ENCODE measurements around the gene EID2B.
A peak's percentile ranks its signal among the peaks of the same experiment; 100 is the strongest.

The EID2B gene

DNA sequence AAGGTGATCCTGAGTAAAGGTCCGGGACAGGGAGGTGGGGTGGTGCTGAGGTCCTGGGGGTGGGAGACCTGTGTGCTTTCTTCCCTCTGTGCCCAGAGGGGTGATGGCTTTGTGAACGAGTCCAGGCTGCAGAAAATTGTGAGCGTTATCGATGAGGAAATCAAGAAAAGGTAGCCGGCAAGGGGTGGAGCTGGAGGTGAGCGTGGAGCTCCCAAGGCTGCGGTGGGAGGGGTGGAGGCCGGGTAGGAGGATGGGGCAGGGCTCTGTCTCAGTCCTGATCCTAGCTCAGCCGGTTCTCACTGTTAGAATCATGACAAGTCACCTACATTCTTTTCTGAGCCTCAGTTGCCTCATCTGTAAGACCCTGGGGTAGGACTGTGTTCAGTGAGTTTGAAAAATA is 13.7 kb downstream of the EID2B start:
- H3K27me3 ChIP-seq (ENCODE audit: control insufficient read depth, insufficient read depth, low read length) = no peaks in the 10 kb centered on the region

DNA sequence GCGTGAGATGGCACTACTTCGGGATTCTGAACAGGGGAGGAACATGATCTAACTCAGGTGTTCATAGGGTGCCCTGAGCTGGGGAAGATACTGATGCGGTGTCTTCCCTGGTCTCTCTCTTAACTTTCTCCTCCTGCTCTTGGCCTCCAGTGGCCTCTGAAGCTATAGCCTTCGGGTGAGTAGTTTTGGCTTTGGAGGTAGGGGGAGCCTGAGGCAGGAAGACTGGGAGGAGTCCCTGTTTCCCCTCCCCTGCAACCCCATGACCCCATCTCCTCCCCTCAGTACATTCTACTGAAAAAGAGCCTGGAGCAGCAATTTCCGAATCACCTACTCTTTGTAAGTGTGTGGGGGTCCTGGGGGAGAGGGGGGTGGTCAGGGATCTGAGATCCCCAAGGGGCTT is 14.2 kb downstream of the EID2B start:
- Histone ChIP-seq H2AFZ (peak overlapping the region; percentile 73), H3K4me1 (peaks cover 18% of the 10 kb centered on the region), H3K36me3 (ENCODE audit: control insufficient read depth, insufficient read depth, low read length) (no peaks in the 10 kb centered on the region), H3K9me3 (ENCODE audit: control insufficient read depth, low read length) (no peaks in the 10 kb centered on the region), H3K4me2 (ENCODE audit: low read length) (peak overlapping the region; percentile 56), H3K27me3 (ENCODE audit: control insufficient read depth, insufficient read depth, low read length) (no peaks in the 10 kb centered on the region), H3K9ac (no peak overlapping the region), H3K79me2 (no peaks in the 10 kb centered on the region), H3K27ac (peak overlapping the region; percentile 86), H3K4me3 (ENCODE audit: low read depth, low read length) (peak overlapping the region; percentile 63)
- TF ChIP-seq, protein P1, sequence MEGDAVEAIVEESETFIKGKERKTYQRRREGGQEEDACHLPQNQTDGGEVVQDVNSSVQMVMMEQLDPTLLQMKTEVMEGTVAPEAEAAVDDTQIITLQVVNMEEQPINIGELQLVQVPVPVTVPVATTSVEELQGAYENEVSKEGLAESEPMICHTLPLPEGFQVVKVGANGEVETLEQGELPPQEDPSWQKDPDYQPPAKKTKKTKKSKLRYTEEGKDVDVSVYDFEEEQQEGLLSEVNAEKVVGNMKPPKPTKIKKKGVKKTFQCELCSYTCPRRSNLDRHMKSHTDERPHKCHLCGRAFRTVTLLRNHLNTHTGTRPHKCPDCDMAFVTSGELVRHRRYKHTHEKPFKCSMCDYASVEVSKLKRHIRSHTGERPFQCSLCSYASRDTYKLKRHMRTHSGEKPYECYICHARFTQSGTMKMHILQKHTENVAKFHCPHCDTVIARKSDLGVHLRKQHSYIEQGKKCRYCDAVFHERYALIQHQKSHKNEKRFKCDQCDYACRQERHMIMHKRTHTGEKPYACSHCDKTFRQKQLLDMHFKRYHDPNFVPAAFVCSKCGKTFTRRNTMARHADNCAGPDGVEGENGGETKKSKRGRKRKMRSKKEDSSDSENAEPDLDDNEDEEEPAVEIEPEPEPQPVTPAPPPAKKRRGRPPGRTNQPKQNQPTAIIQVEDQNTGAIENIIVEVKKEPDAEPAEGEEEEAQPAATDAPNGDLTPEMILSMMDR (IDR thresholded peaks at IDR 0.05) = no peak

More for the DNA sequence above, 13.7 kb downstream of the EID2B start:
- TF ChIP-seq, protein P1 (IDR thresholded peaks at IDR 0.05) = no peak
- H3K79me2 ChIP-seq = no peaks in the 10 kb centered on the region
- H3K4me1 ChIP-seq = peaks cover 18% of the 10 kb centered on the region
- H2AFZ ChIP-seq = peak overlapping the region; percentile 73
- H3K9me3 ChIP-seq (ENCODE audit: control insufficient read depth, low read length) = no peaks in the 10 kb centered on the region
- H3K36me3 ChIP-seq (ENCODE audit: control insufficient read depth, insufficient read depth, low read length) = no peaks in the 10 kb centered on the region
- H3K27ac ChIP-seq = peak overlapping the region; percentile 86
- H3K4me3 ChIP-seq (ENCODE audit: low read depth, low read length) = peak overlapping the region; percentile 63
- H3K4me2 ChIP-seq (ENCODE audit: low read length) = peak overlapping the region; percentile 56
- H3K9ac ChIP-seq = no peak overlapping the region

DNA sequence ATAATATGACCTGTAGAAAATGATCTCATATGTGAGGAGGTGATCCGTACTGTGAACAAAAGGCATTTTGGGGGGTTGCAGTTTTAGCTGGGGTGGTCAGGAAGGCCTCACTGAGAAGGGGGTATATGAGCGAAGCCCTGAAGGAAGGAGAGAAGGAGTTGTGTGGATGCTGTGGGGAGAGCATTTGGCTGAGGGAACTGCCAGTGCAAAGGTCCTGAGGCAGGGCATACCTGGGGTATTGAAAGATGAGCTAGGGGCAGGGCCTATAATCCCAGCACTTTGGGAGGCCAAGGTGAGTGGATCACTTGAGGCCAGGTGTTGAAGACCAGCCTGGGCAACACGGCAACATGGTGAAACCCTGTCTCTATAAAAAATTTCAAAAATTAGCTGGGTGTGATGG is 15.2 kb downstream of the EID2B start:
- no peak overlapping the region for H3K27ac ChIP-seq
- no peaks in the 10 kb centered on the region for H3K27me3 ChIP-seq (ENCODE audit: control insufficient read depth, insufficient read depth, low read length)
- no peak overlapping the region for H2AFZ ChIP-seq
- no peaks in the 10 kb centered on the region for H3K9me3 ChIP-seq (ENCODE audit: control insufficient read depth, low read length)
- H3K4me2 ChIP-seq (ENCODE audit: low read length) = no peak overlapping the region
- no peaks in the 10 kb centered on the region for H3K79me2 ChIP-seq
- H3K4me3 ChIP-seq (ENCODE audit: low read depth, low read length) = no peak overlapping the region
- no peaks in the 10 kb centered on the region for H3K36me3 ChIP-seq (ENCODE audit: control insufficient read depth, insufficient read depth, low read length)
- no peak overlapping the region for H3K9ac ChIP-seq
- TF ChIP-seq, protein P1 (IDR thresholded peaks at IDR 0.05) = no peak
- peaks cover 18% of the 10 kb centered on the region for H3K4me1 ChIP-seq

DNA sequence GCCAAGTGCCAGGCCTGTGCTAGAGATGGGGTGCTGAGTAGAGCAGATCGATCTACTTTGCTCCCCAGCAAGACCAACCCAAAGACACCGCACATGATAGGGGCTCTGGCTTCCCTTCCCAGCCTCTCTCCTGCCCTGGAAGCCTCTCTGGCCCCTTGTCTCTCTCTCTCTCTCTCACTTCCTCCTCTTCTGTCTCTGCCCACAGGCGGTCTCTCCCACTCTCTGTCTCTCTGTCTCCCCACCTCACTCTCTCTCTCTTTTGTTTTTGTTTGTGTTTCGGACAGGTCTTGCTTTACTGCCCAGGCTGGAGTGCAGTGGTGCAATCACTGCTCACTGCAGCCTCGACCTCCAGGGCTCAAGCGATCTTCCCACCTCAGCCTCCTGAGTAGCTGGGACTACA is 16.4 kb downstream of the EID2B start:
- Histone ChIP-seq H2AFZ (peak overlapping the region; percentile 98), H3K4me3 (ENCODE audit: low read depth, low read length) (peak overlapping the region; percentile 84), H3K9ac (peak overlapping the region; percentile 78), H3K36me3 (ENCODE audit: control insufficient read depth, insufficient read depth, low read length) (no peaks in the 10 kb centered on the region), H3K4me2 (ENCODE audit: low read length) (peak overlapping the region; percentile 91), H3K27me3 (ENCODE audit: control insufficient read depth, insufficient read depth, low read length) (no peaks in the 10 kb centered on the region), H3K27ac (no peak overlapping the region), H3K4me1 (peaks cover 18% of the 10 kb centered on the region), H3K9me3 (ENCODE audit: control insufficient read depth, low read length) (no peaks in the 10 kb centered on the region), H3K79me2 (no peaks in the 10 kb centered on the region)
- TF ChIP-seq, protein P1 (IDR thresholded peaks at IDR 0.05) = no peak

DNA sequence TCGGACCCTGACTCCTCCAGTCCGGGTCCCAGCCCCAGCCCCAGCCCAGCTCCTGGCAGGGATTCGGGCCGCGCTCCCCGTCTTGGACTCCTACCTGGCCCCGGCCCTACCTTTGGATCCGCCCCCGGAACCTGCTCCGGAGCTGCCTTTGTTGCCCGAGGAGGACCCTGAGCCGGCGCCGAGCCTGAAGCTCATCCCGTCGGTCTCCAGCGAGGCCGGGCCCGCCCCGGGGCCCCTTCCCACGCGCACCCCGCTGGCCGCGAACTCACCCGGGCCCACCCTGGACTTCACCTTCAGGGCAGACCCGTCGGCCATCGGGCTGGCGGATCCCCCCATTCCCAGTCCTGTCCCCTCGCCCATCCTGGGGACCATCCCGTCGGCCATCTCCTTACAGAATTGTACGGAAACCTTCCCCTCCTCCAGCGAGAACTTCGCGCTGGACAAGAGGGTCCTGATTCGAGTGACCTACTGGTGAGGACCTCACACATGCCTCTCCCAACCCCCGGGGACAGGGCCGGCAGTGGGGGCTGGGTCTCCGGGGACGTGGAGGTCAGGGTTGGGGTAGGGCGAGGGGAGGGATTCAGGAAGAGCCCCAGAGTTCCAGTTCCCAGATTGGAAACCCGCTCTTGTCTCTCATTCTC is 17.0 kb downstream of the EID2B start:
- Histone ChIP-seq H3K36me3 (ENCODE audit: control insufficient read depth, insufficient read depth, low read length) (no peaks in the 10 kb centered on the region), H2AFZ (peak overlapping the region; percentile 98), H3K27me3 (ENCODE audit: control insufficient read depth, insufficient read depth, low read length) (no peaks in the 10 kb centered on the region), H3K79me2 (no peaks in the 10 kb centered on the region), H3K9ac (peak overlapping the region; percentile 78), H3K27ac (peak overlapping the region; percentile 51), H3K4me3 (ENCODE audit: low read depth, low read length) (peak overlapping the region; percentile 84), H3K9me3 (ENCODE audit: control insufficient read depth, low read length) (no peaks in the 10 kb centered on the region), H3K4me2 (ENCODE audit: low read length) (peak overlapping the region; percentile 91), H3K4me1 (peaks cover 15% of the 10 kb centered on the region)
- TF ChIP-seq, protein P1 (IDR thresholded peaks at IDR 0.05) = no peak
